Prostate gland (tissue), 2 donors: ENCODE data around the gene ACOT8. TPM values are rescaled to one million over a fixed set of nuclear protein-coding genes. Genes with fewer than 3 reads are reported as not detected.

ENCODE experiments used
- DNase-seq: peaks from one replicate; pipeline ENCODE4 v3.0.0-alpha.2; 2019; ENCODE audit warnings: low spot score
- H3K27ac ChIP-seq, 2 donors: fragments of 200-600 bp; sonication (generic); 2 replicates each; pipeline ENCODE4 v1.5.1; 2017 to 2019
- H3K27me3 ChIP-seq: fragments of 200-600 bp; sonication (generic); replicated peaks from 2 replicates; pipeline ENCODE4 v1.5.1; 2019; ENCODE audit not compliant: insufficient read depth
- H3K36me3 ChIP-seq, 2 donors: fragments of 200-600 bp; sonication (generic); 1 replicate in 1 of 2; 2 replicates in 1 of 2; pipeline versions ENCODE4 v1.5.1 to v1.8.1; 2017 to 2019
- H3K4me1 ChIP-seq: fragments of 200-600 bp; sonication (generic); replicated peaks from 2 replicates; pipeline ENCODE4 v1.5.1; 2019
- H3K4me3 ChIP-seq, 2 donors: fragments of 200-600 bp; sonication (generic); 2 replicates each; pipeline ENCODE4 v1.5.1; 2017 to 2019
- H3K9me3 ChIP-seq: fragments of 200-600 bp; sonication (generic); 2 replicates; pipeline ENCODE4 v1.5.1; 2017
- CTCF ChIP-seq, 4 experiments: fragments of 200-600 bp in 2 of 4; fragments of 450-650 bp in 2 of 4; sonication (generic) in 2 of 4; IDR thresholded peaks; 1 replicate in 3 of 4; 2 replicates in 1 of 4; pipeline ENCODE4 v1.5.1; 2016 to 2019; ENCODE audit warnings: antibody characterized with exemption in 4 of 4, mild to moderate bottlenecking in 2 of 4, moderate library complexity in 2 of 4
- POLR2A ChIP-seq: fragments of 450-650 bp; IDR thresholded peaks from one replicate; pipeline ENCODE4 v1.6.1; 2016; ENCODE audit warnings: antibody characterized with exemption, mild to moderate bottlenecking
- POLR2AphosphoS5 ChIP-seq: sonication (generic); formaldehyde crosslinking; IDR thresholded peaks from one replicate; pipeline ENCODE4 v1.6.1; 2017; ENCODE audit warnings: antibody characterized with exemption
- WGBS: methylation state at CpG from one replicate; pipeline ENCODE4 v1.1.5; 2018; 5-methylcytosine and 5-hydroxymethylcytosine counted together
- intact Hi-C: fragments of 100-400 bp; cut with DNase I; formaldehyde crosslinking; loops from one replicate; pipeline ENCODE4 v1.14.2; 2022
- total RNA-seq, 2 donors: library from RNA; depleted of rRNA; stranded (reverse); fragments of >200 nt; gene quantifications; one replicate each; pipeline ENCODE4 v1.1.0, GENCODE V29; 2016

Gene ACOT8
- total RNA-seq, 2 donors from 2014 or later, result 57.4 to 68.1 TPM

DNA sequence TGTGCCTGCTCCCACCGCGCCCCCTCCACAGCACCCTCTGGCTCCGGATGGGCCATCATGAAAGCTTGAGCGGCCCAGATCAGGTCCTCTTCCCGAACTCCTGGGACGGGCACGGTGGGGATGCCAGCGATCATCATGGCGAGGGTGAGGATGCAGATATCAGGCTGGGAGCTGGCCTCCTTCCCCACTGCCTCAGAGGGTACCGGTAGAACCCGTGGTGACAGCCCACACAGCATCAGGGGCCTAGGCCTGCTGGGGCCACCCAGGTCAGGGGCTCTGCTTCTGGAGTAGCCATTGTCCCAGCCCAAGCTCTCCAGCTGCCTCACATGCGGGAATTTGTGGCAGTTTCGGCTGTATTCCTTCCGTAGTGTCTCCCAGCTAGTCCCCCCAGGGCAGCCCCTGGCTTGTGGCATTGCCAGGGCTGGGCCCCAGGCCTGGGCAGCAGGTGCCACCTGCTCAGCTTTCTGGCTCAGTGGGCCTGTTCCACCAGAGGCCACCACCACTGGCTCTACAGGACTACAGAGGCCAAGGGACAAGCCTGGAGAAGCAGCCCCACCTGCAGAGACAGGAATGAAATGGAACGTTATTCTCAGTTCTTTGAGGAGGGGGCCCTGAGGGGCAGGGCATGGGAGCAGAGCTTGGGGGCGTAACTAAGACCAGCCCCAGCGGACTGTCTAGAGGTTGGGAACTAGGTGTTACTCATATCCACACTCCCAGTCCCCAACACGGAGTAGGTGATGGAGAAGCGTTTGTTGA is 29.6 kb upstream of the ACOT8 start:
- Histone ChIP-seq H3K27me3 (no peaks in the 10 kb centered on the region), H3K4me1 (peaks cover 2% of the 10 kb centered on the region), H3K4me3 (no peak overlapping the region), H3K27ac (no peak overlapping the region), H3K9me3 (no peaks in the 10 kb centered on the region), H3K36me3 (peaks cover 0 to 8% of the 10 kb centered on the region in 2 donors)
- DNase-seq, result no peak
- WGBS, result 93% methylated on average over 16 of the region's 19 CpGs
- no peak for TF ChIP-seq CTCF (IDR thresholded peaks at IDR 0.05)
- TF ChIP-seq POLR2A, result no peak
- no peak for TF ChIP-seq POLR2AphosphoS5
- intact Hi-C loops, result no loop called here

GRCh38 chr20:45883100-45883469 is 25.9 kb upstream of the ACOT8 start:
- Histone ChIP-seq H3K9me3 (no peaks in the 10 kb centered on the region), H3K4me1 (no peaks in the 10 kb centered on the region), H3K27ac (no peak overlapping the region), H3K4me3 (no peak overlapping the region), H3K27me3 (no peaks in the 10 kb centered on the region), H3K36me3 (peaks cover 0 to 8% of the 10 kb centered on the region in 2 donors)
- 87% methylated on average over 9 of the region's 9 CpGs for WGBS
- TF ChIP-seq POLR2AphosphoS5 (no peak), CTCF (IDR thresholded peaks at IDR 0.05) (no peak), POLR2A (no peak)
- DNase-seq, result no peak
- intact Hi-C loops, result no loop called here

- no peak overlapping the region for H3K27ac ChIP-seq
- no peaks in the 10 kb centered on the region for H3K4me1 ChIP-seq
- no peaks in the 10 kb centered on the region for H3K9me3 ChIP-seq
- 88% methylated on average over 4 of the region's 4 CpGs for WGBS
- DNase-seq, result no peak
- H3K4me3 ChIP-seq, result no peak overlapping the region
- TF ChIP-seq POLR2AphosphoS5, result no peak
- no peak for TF ChIP-seq CTCF (IDR thresholded peaks at IDR 0.05)
- no peak for TF ChIP-seq POLR2A
- peaks cover 0 to 8% of the 10 kb centered on the region in 2 donors for H3K36me3 ChIP-seq
- intact Hi-C loops, result no loop called here
- H3K27me3 ChIP-seq, result no peaks in the 10 kb centered on the region
Measured at GRCh38 chr20:45882469-45883099, 25.4 kb upstream of the ACOT8 start.

DNA sequence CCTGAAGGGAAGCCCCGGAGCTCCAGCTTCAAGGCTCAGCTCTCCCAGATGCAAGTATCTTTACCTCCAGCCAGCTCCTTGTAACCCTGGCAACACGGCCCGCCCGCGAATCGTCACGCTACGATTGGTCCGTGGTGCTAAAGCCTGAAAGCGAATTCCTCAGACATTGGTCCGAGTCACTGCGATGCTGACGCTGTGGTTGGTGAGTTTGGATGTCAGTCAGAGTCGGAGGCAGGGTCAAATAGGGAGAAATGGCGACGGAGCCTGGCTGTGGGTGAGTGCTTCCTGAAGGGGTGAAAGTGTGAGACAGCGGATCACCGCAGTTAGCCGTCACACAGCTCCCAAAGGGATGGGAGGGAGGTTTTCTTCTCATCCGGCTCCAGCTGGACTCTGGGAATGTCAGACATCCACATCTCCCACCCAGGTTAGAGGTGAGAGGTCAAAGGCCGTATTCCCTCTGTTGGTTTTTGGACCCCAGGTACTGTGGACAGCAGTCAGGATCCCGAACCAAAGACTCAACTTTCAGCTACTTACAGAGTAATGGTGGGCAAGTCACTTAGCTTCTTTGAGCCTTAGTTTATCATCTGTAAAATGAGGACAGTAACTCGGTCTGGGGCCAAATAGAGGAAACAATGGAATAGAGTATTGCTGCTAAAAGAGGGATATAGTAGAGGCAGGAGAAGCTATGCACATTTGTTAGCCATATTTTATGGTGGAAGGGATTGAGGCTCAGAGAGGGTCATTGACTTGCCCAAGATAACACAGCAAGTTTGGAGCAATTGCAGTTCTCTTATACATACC is 24.0 kb upstream of the ACOT8 start, which contains the start of gene ZSWIM1:
Gene ZSWIM1, plus strand, starts transcription at position 240 of the 801 bp plus-strand sequence. CDS start 1,366 bp downstream, outside the sequence.
- TF ChIP-seq POLR2AphosphoS5, result peak; percentile 98
- TF ChIP-seq CTCF (IDR thresholded peaks at IDR 0.05), result no peak
- peak; percentile 67 for TF ChIP-seq POLR2A
- intact Hi-C loops, result no loop called here
- peak within 1 kb of the TSS; percentile 42 to 55 for H3K4me3 ChIP-seq
- H3K36me3 ChIP-seq, result peaks cover 2 to 8% of the 10 kb centered on the region in 2 donors
- no peaks in the 10 kb centered on the region for H3K4me1 ChIP-seq
- 1% methylated on average over 23 of the region's 23 CpGs for WGBS
- H3K27me3 ChIP-seq, result no peaks in the 10 kb centered on the region
- peak; percentile 100 for DNase-seq
- no peaks in the 10 kb centered on the region for H3K9me3 ChIP-seq
- peak within 1 kb of the TSS; percentile 74 to 77 for H3K27ac ChIP-seq
